ENCODE data around the gene HELZ2. TPM values are rescaled to one million over a fixed set of nuclear protein-coding genes. Genes with fewer than 3 reads are reported as not detected.

The HELZ2 gene
- polyA plus RNA-seq, 1 of the 3 experiments (the other 2 are of a cell fraction): 7.6 TPM

- TF ChIP-seq ZBTB33 (IDR thresholded peaks at IDR 0.05; ENCODE audit: borderline replicate concordance, low read depth): no peak
- 0 out of 2 replicates have a peak overlapping the region, but pooled peaks have one; percentile 23 for H2AFZ ChIP-seq (ENCODE audit: low read depth)
- H3K27ac ChIP-seq (ENCODE audit: low read depth in 2 of 2, low read length in 1 of 2): peak overlapping the region in 1 of 2 experiments; percentile 39; a peak in 1 of 4 replicates
- POLR2A ChIA-PET: interaction anchor here (0.8 to 1.0 kb wide), 3 partner anchors 25 to 53 kb away, joined by 3 read pairs; partner anchors contain the start of gene GMEB2
- no peaks in the 10 kb centered on the region for H3K9me3 ChIP-seq
- no peaks in the 10 kb centered on the region for H3K27me3 ChIP-seq (ENCODE audit: insufficient read depth)
- no peaks in the 10 kb centered on the region for H4K20me1 ChIP-seq (ENCODE audit: insufficient read depth)
- CTCF ChIA-PET: interaction anchor here (0.8 to 1.3 kb wide), 2 partner anchors 17 to 201 kb away, joined by 4 read pairs; no protein-coding TSS in a partner anchor
- H3F3A ChIP-seq (replicated peaks; ENCODE audit: insufficient read depth): no peaks in the 10 kb centered on the region
- WGBS (ENCODE audit: low lambda C conversion rate): 18% methylated on average over 8 of the region's 24 CpGs
- no peaks in the 10 kb centered on the region for H3K9me2 ChIP-seq
- H3K4me3 ChIP-seq (ENCODE audit: low read depth in 2 of 2, low read length in 1 of 2): peak overlapping the region; percentile 79 to 80
- H3K4me1 ChIP-seq (ENCODE audit: control insufficient read depth in 1 of 2, insufficient read depth in 2 of 2, low read depth in 1 of 2, low read length in 1 of 2): peaks cover 3 to 28% of the 10 kb centered on the region in 2 experiments; a peak in 2 of 4 replicates
- H3K9ac ChIP-seq: peak overlapping the region; percentile 73
- no peak for DNase-seq
- peaks cover 0 to 6% of the 10 kb centered on the region in 2 experiments for H3K36me3 ChIP-seq (replicated peaks in 1 of 2; ENCODE audit: control insufficient read depth in 1 of 2, insufficient read depth in 2 of 2, low read length in 1 of 2)
- peaks cover 8% of the 10 kb centered on the region; the same call in 1 of the 2 replicates for H3K79me2 ChIP-seq (ENCODE audit: insufficient read depth)
- peak overlapping the region; percentile 95 for H3K4me2 ChIP-seq
Measured at GRCh38 chr20:63573647-63574131, 350 bp downstream of the HELZ2 start.

GRCh38 chr20:63572788-63573646 is 1.0 kb downstream of the HELZ2 start:
- Histone ChIP-seq H3K27me3 (ENCODE audit: insufficient read depth) (no peaks in the 10 kb centered on the region), H4K20me1 (ENCODE audit: insufficient read depth) (no peaks in the 10 kb centered on the region), H3F3A (replicated peaks; ENCODE audit: insufficient read depth) (no peaks in the 10 kb centered on the region), H3K9me2 (no peaks in the 10 kb centered on the region), H3K4me1 (ENCODE audit: control insufficient read depth in 1 of 2, insufficient read depth in 2 of 2, low read depth in 1 of 2, low read length in 1 of 2) (peaks cover 3 to 28% of the 10 kb centered on the region in 2 experiments; a peak in 2 of 4 replicates), H3K9me3 (no peaks in the 10 kb centered on the region), H3K4me3 (ENCODE audit: low read depth in 2 of 2, low read length in 1 of 2) (peak overlapping the region; percentile 79 to 80), H3K9ac (peak overlapping the region; percentile 73), H3K27ac (ENCODE audit: low read depth in 2 of 2, low read length in 1 of 2) (no peak overlapping the region; a peak in 1 of 4 replicates), H3K79me2 (ENCODE audit: insufficient read depth) (peaks cover 8% of the 10 kb centered on the region; the same call in 1 of the 2 replicates), H3K36me3 (replicated peaks in 1 of 2; ENCODE audit: control insufficient read depth in 1 of 2, insufficient read depth in 2 of 2, low read length in 1 of 2) (peaks cover 0 to 7% of the 10 kb centered on the region in 2 experiments), H3K4me2 (peak overlapping the region; percentile 95), H2AFZ (ENCODE audit: low read depth) (0 out of 2 replicates have a peak overlapping the region, but pooled peaks have one; percentile 23)
- CTCF ChIA-PET: interaction anchor here (0.8 to 1.3 kb wide), 3 partner anchors 18 to 202 kb away, joined by 3 to 4 read pairs (median 4); no protein-coding TSS in a partner anchor
- TF ChIP-seq CTCF (IDR thresholded peaks at IDR 0.05) (peak; percentile 29), FOXJ3 (CRISPR knock-in tag; IDR thresholded peaks at IDR 0.05) (no peak), USF2 (IDR thresholded peaks at IDR 0.05; ENCODE audit: borderline replicate concordance, low read depth, low read length) (no peak)
- POLR2A ChIA-PET: no interaction called here
- peak; percentile 67 for DNase-seq
- WGBS (ENCODE audit: low lambda C conversion rate): 93% methylated on average over 16 of the region's 34 CpGs

Measured in SK-N-SH (cell line).